Renal cortical epithelial cell (primary cell): ENCODE measurements around the gene CCDC13. TPM values are rescaled to one million over a fixed set of nuclear protein-coding genes. Genes with fewer than 3 reads are reported as not detected.
A peak's percentile ranks its signal among the peaks of the same experiment; 100 is the strongest.

Source experiments
- DNase-seq: peaks from one replicate; pipeline ENCODE4 v3.0.0-alpha.2; 2011; ENCODE audit warnings: low read depth
- total RNA-seq: library from RNA; depleted of rRNA; stranded (reverse); fragments of >200 nt; gene quantifications from 2 replicates; pipeline ENCODE4 v1.2.3, GENCODE V29; 2014

CCDC13 gene, protein sequence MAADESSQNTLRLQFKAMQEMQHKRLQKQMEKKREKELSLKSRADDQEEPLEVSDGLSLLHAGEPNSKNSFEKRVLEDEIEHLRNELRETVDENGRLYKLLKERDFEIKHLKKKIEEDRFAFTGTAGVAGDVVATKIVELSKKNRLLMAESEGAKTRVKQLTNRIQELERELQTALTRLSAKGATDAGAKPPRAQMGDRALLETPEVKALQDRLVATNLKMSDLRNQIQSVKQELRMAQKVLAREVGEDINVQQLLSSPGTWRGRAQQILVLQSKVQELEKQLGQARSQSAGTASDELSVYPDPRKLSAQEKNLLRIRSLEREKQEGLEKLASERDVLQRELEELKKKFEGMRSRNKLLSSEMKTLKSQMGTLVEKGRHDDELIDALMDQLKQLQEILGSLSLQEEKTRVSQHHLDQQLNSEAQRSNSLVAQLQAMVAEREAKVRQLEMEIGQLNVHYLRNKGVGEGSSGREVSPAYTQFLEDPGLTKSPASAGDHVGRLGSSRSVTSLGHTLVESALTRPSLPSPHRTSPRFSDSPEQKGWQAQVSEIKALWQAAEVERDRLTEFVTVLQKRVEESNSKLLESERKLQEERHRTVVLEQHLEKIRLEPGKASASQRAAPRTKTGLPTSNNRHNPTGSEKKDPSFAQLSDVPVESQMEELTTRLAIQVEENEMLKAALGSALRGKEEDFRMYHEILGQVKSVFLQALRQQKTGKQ
- 0.17 and 2.8 TPM in 2 replicates for total RNA-seq

DNA sequence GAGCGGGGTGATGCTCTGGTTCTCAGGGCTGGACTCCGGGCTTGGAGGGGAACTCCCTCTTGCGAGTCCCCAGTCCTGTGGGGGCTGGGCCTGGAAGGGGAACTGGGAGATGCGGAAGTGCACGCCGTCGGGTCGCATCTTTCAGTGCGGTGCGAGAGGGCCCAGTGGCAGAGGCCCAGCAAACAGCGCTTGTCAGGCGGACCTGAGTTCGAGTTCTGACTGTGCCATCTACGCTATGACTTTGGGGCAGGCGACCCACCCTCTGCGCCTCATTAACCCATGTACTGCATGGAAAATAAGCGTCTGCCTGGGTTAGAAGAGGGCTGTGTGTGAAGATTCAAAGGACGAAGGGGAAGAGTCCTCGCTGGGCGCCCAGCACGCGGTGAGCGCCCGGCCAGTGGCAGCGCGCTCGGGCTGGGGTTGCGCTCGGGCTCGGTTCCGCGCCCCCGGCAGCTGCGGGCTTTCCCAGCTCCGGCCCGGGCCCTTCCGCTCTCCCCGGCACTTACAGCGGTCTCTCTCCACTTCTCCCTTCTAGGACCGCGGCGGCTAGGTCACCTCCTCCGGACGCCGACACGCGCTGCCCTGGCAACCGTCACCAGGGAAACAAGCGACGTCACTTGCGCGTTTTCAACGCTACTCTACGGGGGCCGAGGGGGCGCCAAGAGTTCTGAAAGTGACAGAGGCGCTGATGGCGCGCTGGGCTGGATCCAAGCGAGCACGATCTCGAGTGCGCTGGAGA lies at the start of gene CCDC13:
CCDC13 (minus strand) TSS at position 584 of the 739 bp plus-strand sequence. CDS start 14,908 bp downstream, outside the sequence.
- DNase-seq, result peak; percentile 77

DNA sequence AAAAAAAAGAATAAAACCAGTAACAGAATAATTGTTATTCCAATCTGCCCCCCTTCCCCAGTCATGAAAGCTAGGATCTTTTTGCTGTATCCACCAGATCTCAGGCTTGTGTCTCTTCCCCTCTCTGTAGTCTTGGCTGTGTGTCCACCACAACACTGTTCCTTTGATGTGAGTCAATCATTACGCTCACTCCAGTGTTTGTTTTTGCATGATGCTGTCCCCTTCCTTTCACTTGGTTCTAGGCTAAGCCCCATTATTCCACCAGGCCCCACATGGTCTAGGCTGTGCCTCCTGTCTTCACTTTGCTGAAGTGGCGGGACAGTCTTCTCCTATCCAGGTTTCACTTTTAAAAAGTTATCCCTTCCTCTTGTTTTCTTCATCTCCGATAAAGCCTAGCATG lies 49.8 kb upstream of the CCDC13 start:
- no peak for DNase-seq

DNA sequence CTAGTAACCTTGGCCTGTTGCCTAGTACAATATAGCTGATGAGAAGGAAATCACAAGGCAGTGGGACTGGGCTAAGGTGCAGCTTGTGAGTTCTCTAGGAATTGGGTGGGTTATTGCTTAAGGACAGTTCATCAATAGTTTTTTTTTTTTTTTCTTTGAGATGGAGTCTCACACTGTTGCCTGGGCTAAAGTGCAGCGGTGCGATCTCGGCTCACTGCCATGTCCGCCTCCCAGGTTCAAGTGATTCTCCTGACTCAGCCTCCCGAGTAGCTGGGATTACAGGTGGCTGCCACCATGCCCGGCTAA lies 47.6 kb upstream of the CCDC13 start:
- DNase-seq, result no peak

DNA sequence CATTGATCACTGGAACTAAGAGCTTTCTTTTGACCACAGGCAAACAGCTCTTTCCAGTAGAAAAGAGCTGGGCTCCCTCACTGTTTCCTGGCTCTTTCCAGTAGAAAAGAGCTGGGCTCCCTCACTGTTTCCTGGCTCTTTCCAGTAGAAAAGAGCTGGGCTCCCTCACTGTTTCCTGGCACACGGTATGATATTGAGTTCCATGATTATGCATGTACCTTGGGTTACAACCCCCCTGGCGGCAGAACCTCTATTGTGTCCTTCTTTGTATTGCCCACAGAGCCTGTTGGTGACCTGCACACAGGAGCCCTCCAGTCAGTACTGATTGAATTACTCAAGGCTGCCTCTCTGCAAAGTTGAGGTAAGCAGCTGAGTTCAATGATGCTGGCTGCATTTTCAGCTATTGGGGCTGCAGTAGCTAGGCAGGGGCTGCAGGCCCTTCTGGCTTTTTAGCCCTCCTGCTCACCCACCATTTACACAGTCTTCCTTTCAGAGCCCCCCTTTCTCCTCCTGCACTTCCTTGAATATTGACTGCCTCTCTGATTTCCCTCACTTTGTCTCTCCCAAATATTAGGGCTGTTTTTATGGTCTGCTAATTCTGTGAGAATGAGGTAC lies 46.4 kb upstream of the CCDC13 start:
- DNase-seq, result no peak

DNA sequence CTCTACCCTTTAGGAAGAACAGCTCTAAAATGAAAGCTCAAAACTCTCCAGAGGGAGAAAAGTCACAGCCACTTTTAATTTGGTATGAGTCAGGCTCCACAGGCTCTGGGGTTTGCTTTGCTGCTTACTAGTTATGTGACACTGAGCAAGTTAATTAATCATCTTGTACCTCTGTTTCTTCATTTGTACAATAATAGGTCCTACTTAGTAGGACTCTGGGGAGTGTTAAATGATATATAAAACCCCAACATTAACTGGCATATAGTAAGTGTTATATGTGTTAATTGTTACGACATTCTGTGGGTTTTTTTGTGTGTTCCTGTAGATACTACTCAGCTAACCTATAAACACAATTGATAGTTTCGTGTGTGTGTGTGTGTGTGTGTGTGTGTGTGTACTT lies 42.8 kb upstream of the CCDC13 start:
- peak; percentile 87 for DNase-seq

DNA sequence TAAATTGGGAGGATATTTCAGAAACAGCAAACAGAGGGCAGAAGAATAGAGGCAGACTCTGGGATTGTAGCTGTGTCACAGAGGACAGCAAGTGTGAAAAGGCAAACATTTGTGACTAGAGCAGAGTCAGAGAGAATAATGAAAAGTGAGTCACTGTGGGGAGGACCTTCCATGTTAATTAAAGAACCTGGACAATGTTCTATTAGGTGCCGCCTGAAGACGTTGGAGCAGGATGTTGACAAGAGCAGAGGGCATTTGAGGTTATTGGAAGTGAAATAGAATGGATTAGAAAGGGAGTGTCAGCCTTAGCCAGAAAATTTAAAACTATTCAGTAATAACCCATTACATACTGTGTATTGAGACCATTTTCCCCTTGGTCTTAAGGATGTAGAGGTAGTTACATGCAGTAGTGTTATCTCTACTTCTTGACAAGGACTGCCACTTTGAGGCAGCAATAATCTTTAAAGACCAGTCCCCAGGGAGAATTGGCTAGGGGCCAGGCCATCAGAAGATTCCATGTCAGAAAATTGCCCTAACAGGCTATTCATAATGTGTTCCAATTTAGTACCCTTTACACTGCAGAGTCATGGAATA lies 42.0 kb upstream of the CCDC13 start:
- DNase-seq, result peak; percentile 87

DNA sequence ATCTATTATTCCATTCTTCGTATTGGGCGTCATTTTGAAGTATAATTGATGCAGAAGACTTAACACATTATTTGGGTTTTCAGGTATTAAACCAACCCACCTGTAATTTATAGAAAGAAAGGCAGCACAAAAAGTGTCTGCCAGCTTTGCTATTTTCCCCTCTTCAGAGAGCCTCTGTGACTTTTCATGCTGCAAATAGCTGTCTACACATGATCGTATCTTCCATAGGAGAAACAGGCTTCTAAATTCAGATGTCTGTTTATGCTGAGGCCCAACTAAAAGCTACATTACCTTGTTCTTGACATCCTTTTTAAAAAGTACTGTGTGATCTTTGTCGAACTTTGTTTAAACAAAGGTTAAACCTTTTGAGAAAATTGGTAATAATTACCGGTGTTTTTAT lies 41.2 kb upstream of the CCDC13 start:
- no peak for DNase-seq

DNA sequence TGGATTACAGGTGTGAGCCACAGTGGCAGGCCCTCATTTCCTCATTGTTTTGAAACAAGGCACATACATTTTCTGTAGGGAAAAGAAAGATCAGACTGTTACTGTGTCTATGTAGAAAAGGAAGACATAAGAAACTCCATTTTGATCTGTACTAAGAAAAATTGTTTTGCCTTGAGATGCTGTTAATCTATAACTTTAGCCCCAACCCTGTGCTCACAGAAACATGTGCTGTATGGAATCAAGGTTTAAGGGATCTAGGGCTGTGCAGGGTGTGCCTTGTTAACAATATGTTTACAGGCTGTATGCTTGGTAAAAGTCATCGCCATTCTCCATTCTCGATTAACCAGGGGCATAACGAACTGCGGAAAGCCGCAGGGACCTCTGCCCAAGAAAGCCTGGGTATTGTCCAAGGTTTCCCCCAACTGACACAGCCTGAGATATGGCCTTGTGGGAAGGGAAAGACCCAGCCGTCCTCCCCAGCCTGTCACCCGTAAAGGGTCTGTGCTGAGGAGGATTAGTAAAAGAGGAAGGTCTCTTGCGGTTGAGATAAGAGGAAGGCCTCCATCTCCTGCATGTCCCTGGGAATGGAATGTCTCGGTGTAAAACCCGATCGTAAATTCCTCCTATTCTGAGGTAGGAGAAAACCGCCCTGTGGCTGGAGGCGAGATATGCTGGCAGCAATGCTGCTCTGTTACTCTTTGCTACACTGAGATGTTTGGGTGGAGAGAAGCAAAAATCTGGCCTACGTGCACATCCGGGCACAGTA lies 38.2 kb upstream of the CCDC13 start:
- DNase-seq, result peak; percentile 59

DNA sequence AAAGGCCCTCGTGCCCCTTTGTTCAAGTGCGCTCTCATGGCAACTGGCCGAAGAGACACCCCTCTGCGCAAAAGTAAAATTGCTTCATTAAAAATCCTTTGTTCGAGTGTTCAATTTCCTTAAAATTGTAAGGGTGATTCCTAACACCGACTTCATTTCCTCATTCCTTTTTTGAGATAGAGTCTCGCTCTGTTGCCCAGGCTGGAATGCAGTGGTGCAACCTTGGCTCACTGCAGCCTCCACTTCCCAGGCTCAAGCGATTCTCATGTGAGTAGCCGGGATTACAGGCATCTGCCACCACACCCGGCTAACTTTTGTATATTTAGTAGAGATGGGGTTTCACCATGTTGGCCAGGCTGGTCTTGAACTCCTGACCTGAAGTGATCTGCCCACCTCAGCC lies 37.7 kb upstream of the CCDC13 start:
- peak; percentile 79 for DNase-seq

DNA sequence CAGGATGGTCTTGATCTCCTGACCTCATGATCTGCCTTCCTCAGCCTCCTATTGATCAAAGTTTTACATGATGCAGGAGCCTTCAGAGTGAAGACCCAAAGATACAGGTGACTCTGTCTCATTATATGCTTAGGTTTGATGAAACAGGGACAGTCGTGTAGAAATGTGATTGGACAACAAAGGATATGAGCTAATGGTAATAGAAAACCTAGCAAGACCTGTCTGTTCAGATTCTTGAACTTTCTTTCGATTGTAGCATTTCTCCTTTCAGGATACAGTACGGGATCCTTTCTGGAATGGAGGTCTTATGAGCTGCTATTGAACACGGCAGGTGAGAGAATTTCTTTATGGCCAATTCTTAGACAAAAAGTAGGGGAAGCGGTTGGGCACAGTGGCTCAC lies 36.1 kb upstream of the CCDC13 start, which contains the start of gene ACKR2:
ACKR2 (plus strand) TSS at position 244 of the 400 bp plus-strand sequence. CDS start 55,058 bp downstream, outside the sequence.
- DNase-seq, result no peak

DNA sequence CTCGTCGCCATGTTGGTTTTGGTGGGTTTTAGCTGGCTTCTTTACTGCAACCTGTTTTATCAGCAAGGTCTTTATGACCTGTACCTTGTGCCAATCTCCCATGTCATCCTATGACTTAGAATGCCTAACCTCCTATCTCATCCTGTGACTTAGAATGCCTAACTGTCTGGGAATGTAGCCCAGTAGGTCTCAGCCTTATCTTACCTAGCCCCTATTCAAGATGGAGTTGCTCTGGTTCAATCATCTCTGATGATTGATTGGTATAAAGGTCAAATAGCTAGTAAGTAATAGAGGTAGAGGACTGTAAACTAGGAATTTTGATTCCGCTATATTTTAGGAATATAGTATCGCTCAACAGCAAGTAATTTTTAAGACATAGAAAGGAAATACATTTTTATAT lies 34.9 kb upstream of the CCDC13 start:
- no peak for DNase-seq

DNA sequence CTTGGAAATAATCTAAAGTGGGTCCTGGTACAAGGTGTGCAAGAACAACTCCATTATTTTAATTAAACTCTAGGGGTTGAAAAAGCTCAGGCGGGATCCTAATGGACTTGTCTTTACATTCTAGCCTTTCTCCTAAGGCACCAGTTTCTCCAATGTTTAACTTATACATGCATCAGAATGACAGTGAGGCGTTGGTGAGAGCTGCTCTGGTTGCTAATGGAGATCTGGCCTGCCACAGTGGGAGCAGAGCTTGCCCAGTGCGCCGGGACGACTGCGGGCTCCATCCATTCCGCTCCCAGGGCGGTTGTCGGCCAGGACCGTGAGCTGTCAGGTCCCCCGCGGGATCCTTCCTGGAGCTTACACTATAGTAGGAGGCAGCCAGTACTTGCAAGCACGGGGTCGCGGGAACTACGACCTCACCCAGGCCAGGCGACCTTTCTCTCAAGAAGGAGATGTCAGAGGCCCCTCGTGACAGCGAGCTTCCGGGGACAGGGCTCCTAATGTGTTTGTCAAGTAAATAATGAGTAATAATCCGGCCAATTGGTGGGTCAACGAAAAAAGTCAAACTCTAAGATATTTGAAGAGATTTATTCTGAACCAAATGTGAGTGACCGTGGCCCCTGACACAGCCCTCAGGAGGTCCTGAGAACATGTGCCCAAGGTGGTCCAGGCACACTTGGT lies 32.2 kb upstream of the CCDC13 start:
- DNase-seq, result no peak

DNA sequence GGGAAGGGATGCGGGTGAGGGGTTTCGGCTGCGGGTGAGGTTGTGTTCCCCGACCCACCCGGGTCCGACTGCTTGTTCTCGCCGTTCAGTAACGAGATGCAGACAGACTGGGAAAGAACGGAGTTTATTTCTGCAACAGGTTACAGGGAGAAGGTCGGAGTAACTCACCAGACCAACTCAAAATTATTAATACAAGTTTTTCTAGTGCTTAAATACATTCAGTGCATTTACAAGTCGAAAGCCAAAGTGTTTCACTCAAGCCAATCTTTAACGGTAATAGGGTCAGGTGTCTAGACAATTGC lies 31.7 kb upstream of the CCDC13 start:
- no peak for DNase-seq

DNA sequence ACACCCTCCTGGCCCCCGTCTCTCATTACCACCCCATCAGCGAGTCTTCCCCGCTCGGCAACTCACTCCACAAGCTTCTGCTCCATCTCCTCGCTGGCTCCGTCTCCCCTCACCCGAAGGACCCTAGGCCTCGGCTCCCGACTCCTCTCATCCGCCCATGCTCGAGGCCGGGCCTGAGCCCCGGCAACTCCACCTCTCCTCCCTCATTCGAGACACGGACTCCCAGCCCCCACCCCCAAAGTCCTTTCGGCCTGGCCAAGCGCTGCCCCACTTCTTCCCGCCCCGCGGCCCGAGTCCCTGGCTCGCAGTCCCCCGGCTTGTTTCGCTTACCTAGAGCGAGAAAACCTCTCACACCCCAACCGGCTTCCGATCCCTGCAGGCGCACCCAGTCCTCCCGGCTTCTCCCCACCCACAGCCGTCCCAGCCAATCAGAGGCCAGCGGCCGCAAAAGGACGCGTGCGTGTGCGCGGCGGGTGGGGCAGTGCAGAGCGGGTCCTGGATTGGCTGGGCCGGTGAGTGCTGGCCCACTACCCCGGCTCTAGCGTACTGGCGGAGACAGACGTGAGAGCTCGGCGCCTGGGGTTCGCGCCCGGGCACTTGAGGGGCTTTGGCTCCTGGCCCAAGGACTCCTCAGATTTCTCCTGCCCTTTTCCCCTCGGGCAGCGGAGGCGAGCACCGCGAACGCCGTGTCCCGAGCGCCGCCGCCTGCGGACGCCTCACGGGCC lies 31.2 kb upstream of the CCDC13 start, which contains the start of gene HIGD1A:
HIGD1A (minus strand) TSS at position 385 of the 725 bp plus-strand sequence. CDS start 10,237 bp downstream, outside the sequence.
- DNase-seq, result peak; percentile 87

DNA sequence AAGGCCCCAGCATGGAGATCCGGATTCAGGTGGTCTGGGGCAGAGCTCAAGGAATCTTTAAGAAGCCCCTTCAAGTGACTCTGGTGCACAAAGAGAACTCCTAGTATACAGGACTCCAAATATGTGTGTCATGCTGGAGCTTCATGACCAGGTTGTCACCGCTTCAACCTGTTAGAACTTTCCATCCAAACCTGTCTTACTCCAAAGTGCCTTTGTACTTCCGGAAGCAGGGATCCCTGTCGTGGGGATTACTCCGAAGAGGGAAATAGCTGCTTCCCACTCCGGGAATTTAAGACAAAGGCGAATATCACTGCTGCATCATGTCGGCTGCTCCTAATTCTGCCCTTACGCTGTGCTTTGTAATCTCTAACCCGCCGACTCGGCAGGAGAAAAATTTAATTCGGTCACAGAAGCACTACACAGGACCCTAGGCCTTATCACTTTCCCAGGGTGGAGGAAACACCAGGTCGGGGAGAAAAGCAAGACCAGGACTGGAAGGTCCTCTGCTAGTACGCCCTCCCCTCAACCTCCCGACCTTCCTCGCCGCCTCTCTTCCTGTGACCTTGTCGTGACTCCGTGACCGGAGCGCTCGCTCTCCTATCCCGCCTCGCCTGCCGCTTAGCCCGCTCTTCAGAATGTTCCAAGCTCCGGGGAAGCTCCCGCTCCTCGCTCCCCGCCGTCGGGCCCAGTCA lies 30.5 kb upstream of the CCDC13 start:
- no peak for DNase-seq

DNA sequence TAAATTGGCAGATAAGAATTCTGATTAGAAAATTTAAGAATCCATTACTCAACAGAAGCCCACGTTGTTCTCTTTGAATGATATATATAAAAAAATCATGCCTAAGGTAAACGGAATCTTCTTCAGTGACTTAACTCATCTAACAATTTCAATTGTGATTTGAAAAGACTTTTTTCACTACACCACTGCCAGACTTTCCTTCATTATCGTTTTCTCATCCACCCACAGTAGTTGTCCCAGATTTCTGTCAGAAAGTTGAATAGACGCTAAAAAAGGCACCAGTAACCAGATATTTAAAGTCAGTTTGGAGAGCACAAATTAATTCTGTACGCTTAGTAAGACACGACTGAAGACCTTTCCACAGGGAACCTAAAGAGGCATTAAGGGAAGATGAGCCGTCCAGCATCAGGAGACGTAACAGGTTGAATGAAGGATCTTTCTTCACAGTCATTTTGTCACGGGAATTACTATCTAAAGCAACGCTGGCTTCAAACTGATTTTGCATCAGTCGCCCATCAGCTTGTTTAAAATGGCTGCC lies 29.9 kb upstream of the CCDC13 start:
- no peak for DNase-seq

DNA sequence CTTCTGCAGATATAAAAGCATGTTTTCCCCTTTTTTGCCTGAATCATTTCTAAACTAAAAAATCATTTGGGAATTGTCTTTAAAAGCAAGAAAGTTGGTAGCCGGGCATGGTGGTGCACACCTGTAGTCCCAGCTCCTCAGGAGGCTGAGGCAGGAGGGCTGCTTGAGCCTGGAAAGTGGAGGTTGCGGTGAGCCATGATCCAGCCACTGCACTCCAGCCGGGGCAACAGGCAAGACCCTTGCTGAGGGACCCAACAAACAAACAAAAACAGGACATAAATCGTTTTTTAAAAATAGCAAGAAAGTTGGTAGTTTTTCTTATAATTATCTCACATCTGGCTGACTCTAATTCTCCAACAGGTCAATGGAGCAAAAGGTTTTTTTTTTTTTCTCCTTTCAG lies 28.7 kb upstream of the CCDC13 start:
- no peak for DNase-seq

DNA sequence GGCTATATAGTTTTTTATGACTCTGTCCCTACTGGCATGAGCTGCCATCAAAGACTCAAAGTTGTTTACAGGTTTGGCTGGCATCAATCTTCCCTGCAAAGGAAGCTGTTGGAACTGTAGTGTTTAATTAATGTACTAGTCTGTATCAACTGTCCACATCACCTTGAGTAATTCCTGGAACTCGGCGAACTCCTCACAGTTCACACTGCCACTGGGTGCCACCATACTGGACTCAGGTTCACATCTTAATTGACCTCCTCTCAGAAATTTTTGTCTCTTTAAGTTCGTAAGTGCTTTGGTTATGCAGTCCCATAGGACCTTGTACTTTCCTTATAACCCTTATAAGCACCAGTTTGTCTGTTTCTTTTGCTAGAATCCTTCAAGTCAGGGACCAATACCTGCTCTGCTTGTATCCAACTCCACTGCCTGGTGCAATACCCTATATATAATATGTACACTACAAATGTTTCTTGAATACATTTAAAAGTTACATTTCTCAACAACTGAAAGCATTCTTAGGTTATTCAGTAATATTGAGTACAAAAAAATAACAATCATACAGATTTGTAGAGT lies 28.1 kb upstream of the CCDC13 start:
- DNase-seq, result no peak
